Ureter (tissue), 1 donor: ENCODE results near the gene MTMR12. TPM values are rescaled to one million over a fixed set of nuclear protein-coding genes. Genes with fewer than 3 reads are reported as not detected.
"Not testable (repeated sequence)": the region's sequence is repeated elsewhere in the genome, so short reads cannot be mapped to it uniquely, and the experiment has no call there.

Experiments used
- DNase-seq: peaks from one replicate; pipeline ENCODE4 v3.0.0-alpha.2; 2020; ENCODE audit warnings: low spot score
- total RNA-seq: library from RNA; stranded (reverse); gene quantifications from one replicate; pipeline ENCODE4 v1.2.4, GENCODE V29; 2023
- donor health status: DM: yes; HTN: yes; CAD: no.

MTMR12 gene
- total RNA-seq, 1 donor from 2014 or later: 33.4 TPM

GRCh38 chr5:32297181-32298058 lies 15.3 kb downstream of the MTMR12 start:
- DNase-seq: no peak

- DNase-seq: not testable (repeated sequence)
These were observed 16.6 kb downstream of the MTMR12 start for GRCh38 chr5:32295966-32296772.

GRCh38 chr5:32291591-32291990 lies 21.1 kb downstream of the MTMR12 start:
- DNase-seq: no peak

GRCh38 chr5:32290922-32291321 lies 21.8 kb downstream of the MTMR12 start:
- DNase-seq: no peak

GRCh38 chr5:32290501-32290900 lies 22.2 kb downstream of the MTMR12 start:
- DNase-seq: not testable (repeated sequence)

GRCh38 chr5:32289986-32290385 lies 22.8 kb downstream of the MTMR12 start:
- not testable (repeated sequence) for DNase-seq

GRCh38 chr5:32288135-32288534 lies 24.6 kb downstream of the MTMR12 start:
- not testable (repeated sequence) for DNase-seq

- not testable (repeated sequence) for DNase-seq
These were observed 25.2 kb downstream of the MTMR12 start for GRCh38 chr5:32287525-32287924.

- no peak for DNase-seq
These were observed 27.1 kb downstream of the MTMR12 start for GRCh38 chr5:32285510-32286138.

- DNase-seq: no peak
These were observed 29.0 kb downstream of the MTMR12 start for GRCh38 chr5:32283539-32284377.

- no peak for DNase-seq
These were observed 29.7 kb downstream of the MTMR12 start for GRCh38 chr5:32283061-32283460.

GRCh38 chr5:32282633-32283032 lies 30.1 kb downstream of the MTMR12 start:
- DNase-seq: no peak

GRCh38 chr5:32281378-32282133 lies 31.2 kb downstream of the MTMR12 start:
- not testable (repeated sequence) for DNase-seq

GRCh38 chr5:32280656-32281081 lies 32.1 kb downstream of the MTMR12 start:
- no peak for DNase-seq

- DNase-seq: no peak
These were observed 33.0 kb downstream of the MTMR12 start for GRCh38 chr5:32279786-32280185.

GRCh38 chr5:32279223-32279622 lies 33.5 kb downstream of the MTMR12 start:
- no peak for DNase-seq

- DNase-seq: no peak
These were observed 34.3 kb downstream of the MTMR12 start for GRCh38 chr5:32278406-32278805.

- DNase-seq: no peak
These were observed 34.9 kb downstream of the MTMR12 start for GRCh38 chr5:32277798-32278197.

GRCh38 chr5:32276173-32276853 lies 36.4 kb downstream of the MTMR12 start:
- DNase-seq: no peak

- no peak for DNase-seq
These were observed 37.4 kb downstream of the MTMR12 start for GRCh38 chr5:32275396-32275741.
